GM18517 (cell line): ENCODE measurements around the gene MAP2K3.
"Not testable (repeated sequence)": the region's sequence is repeated elsewhere in the genome, so short reads cannot be mapped to it uniquely, and the experiment has no call there.

Experiments used
- ATAC-seq: cut with Tn5 transposase; IDR thresholded peaks from one replicate; pipeline ENCODE4 v1.9.1; 2021; ENCODE audit warnings: mild to moderate bottlenecking, moderate library complexity; ENCODE audit not compliant: unreplicated experiment

The MAP2K3 gene

DNA sequence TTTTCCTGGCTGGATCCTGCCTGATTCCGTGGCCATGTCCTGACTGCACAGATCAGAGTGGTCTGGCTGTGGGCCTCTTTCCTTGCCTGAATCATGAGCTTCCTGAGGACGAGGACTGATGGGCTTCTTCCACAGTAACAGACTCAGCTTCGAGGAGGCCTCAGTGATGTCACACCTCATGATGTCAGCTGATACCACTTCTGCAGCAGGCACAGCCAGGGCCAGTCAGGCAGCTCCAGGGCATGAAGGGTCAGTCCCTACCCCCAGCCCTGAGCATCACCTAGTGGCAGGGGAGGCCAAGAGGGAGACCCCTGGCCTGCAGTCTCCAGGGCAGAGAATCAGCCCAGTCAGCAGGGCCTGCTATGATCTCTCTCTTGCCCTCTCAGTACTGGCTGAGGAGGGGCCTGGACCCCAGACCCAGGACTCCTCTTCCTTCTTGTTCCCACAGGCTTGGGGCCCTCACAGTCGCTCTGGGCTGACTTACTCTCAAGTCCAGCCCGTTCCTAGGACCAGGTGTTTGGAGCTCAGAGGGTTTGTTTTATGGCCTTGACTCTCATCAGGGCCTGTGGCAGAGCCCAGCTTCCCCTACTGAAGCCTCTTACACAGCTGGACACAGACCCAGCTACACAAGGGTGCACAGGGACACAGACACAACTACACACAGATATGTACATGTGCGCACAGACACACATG, 65.0 kb downstream of the MAP2K3 start:
- not testable (repeated sequence) for ATAC-seq

DNA sequence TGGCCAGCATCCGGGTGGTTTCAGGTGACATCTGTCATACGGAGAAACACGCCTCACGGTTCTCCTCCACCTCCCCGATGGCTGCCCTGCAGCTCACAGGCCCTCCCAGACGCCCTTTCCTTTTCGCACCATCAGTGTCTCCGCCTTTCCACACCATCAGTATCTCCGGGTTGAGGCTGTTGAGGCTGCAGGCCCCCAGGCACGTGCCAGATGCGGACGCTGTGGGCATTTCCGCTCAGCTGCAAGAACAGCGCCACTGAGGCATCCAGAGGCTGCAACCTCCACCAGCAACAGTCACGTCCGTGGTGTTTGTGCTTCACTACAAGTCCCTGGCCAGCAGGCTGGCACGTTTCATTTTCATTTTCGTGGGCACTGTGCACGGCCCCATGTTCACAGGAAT, 66.0 kb downstream of the MAP2K3 start:
- ATAC-seq = not testable (repeated sequence)

DNA sequence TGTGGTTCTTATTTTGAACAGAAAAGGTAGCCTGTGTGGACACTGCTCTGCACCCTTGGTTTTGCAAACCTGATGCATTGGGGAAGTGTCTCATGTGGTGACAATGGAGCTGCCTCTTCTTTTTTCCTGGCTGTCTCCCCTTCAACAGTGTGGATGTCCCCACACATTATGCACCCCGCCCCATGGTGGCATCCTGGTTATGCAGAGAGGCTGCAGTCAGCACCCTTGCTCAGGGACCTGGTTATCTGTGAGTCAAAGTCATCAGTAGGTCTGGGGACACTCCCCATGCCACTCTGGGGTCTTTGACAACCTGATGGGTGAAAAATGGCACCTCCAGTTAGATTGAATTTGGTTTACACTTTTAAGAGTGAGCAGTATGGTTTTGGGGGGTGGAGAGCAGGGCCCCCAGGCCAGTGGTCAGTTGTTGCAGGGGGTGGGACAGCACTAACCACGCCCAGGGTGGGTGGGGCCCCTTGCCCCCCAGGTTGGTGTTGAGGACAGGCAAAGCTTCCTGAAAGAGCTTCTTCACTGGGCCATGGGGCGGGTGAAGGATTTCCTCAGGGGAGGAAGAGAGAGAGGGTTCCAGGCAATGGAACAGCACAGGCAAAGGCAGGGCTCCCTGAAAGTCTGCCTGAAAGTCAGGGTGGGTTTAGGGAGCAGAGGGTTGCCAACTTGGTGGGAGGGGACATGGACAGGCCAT, 67.0 kb downstream of the MAP2K3 start:
- no peak for ATAC-seq

DNA sequence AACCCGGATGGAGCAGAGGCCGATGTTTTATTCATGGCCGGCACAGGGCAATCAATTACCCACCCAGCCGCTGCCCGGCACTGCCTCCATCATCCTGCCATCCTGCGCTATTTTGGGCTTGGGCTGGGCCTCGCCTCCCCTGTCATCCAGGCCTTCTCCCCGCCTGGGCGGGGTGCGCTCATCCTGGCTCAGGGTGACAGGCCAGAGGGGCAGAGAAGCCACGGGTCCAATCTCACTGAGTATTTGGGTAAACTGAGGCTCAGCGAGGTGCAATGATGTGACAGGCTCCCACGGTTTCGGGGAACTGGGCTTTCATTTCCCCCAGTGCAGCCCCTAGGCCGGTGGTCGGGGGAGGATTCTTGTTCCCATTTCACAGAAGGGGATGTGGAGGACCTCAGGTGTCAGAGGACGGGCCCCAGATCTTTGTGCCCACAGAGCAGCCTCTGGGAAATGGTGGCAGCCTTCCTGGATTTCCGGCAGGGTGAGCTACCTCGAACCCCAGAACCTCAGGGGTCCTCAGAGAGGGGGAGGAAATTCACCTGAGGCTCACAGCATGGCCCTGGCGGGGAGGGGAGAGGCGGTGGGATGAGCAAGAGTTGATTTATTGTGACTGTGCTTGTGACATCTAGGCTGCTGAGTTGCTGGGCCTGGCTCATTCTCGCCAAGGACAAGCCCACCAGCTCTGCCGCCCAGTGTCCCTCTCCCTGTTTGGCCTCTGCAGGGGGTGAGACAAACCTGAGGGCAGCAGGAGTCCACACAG, 67.9 kb downstream of the MAP2K3 start:
- ATAC-seq = no peak

DNA sequence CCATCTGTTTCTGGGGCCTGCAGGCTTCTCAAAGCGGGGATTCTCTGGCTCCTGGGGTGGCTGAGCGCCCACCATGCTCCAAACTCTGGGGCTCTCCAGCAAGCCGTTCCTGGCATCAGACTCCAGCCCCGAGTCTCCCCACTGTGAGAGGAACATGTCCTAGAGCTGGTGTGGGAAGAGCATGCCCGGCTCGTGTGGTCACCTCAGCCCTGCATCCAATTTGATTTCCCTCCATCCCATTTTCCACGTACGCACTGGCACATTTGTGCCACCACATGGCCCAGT, 68.4 kb downstream of the MAP2K3 start:
- no peak for ATAC-seq

DNA sequence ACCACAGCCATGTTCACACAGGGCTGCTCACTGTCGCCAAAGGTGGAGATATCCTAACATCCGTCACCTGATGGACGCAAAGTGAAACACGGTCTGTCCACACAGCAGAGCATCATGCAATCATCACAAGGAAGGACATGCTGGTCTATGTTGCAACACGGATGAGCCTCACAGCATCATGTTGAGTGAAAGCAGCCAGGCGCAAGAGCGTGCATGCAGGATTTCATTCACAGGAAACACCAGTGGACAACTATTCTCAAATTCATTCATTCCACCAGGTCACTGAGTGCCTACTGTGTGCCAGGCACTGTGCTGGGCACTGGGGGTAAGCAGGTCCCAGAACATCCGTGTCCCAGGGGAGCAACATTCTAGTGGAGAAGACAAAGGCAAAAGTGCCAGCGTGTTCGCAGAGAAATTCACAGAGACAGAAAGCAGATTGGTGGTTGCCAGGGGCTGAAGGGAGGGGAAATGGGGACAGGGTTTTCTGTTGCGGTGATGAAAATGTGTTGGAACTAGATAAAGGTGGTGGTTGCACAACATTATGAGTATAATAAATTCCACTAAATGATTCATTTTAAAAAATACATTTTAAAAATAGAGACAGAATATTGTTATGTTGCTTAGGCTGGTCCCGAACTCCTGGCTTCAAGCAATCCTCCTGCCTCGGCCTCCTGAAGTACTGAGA, 69.0 kb downstream of the MAP2K3 start:
- ATAC-seq = no peak

DNA sequence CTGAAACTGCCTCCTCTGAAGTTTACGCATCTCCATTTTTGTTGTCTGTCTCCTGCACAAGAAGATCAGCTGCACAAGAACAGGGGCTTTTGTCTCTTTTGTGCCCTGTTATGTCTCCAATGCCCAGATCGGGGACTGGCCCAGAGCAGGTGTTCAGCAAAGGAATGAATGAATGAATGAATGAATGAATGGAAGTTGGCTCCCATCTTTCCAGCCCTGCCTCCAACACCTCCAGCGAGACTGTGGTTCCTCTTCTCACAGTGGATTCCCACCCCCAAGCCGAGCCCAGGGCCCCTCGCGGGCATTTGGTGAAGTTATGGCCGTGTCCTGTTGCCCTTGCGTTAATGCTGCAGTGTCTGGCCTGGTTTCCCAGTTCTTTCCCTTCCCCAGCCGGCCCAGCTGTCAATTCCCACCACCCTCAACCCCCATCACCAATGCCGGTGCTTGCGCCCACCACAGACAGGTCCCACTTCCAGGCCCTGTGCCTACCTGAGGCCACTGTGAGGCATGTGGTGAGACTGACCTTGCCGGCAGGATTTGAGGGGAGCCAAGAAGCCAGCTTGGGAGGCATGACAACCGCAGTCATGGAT, 70.4 kb downstream of the MAP2K3 start:
- ATAC-seq = no peak

DNA sequence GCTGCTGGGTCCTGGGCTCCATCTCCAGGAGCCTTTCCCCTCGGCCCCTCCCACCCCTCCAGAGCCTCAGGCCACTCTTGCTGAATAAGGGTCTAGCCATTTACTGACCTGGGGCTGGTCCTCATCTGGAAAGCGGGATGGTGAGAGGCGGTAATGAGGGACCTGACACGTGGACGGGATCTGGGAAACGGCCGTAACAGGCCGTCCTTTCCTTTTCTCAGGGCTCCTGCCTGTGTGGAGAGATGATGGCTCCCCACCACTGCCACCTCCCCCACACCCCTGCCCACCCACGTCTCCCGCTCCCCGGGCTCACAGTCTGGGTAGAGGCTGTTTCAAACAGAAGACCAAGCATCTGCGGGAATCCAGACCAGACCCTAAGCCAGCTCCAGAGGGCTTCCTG, 71.1 kb downstream of the MAP2K3 start:
- ATAC-seq = no peak

DNA sequence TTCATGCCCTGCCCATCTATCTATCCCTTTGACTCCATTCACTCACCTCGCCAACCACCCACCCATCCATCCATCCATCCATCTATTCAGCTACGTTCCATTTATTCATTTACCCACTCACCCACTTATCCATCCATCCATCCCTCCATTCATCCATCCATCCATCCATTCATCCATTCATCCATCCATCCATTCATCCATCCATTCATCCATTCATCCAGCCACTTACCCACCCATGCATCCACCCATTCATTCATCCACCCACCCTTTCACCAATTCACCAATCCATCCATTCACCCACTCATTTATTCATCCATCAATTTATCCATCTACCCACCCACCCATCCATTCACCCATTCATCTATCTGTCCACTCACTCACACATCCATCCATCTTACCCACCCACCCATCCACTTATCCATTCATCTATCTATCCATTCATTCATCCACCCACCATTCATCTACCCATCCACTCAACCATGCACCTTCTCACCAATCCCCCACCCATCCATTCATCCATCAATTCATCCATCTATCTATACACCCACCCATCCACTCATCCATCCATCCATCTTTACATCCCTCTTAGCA, 72.1 kb downstream of the MAP2K3 start:
- ATAC-seq = no peak

DNA sequence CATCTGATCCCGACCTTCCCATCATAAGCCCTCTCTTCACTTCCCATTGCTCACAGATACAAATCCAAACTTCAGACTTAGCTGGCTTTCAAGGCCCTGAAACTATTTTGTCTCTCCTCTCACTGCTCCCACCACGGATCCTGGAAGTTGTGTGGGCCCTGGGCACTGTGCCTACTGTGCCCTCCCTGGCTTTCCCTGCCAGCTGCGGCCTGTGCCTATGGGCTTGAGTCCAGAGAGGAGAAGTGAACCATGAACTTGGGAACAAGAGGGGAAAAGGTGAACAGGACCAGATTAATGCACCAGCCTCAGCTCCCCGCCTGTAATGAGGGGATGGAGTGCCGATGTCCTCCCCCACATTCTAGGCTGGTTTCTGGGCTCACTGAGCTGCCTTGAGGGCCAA, 72.8 kb downstream of the MAP2K3 start:
- no peak for ATAC-seq

DNA sequence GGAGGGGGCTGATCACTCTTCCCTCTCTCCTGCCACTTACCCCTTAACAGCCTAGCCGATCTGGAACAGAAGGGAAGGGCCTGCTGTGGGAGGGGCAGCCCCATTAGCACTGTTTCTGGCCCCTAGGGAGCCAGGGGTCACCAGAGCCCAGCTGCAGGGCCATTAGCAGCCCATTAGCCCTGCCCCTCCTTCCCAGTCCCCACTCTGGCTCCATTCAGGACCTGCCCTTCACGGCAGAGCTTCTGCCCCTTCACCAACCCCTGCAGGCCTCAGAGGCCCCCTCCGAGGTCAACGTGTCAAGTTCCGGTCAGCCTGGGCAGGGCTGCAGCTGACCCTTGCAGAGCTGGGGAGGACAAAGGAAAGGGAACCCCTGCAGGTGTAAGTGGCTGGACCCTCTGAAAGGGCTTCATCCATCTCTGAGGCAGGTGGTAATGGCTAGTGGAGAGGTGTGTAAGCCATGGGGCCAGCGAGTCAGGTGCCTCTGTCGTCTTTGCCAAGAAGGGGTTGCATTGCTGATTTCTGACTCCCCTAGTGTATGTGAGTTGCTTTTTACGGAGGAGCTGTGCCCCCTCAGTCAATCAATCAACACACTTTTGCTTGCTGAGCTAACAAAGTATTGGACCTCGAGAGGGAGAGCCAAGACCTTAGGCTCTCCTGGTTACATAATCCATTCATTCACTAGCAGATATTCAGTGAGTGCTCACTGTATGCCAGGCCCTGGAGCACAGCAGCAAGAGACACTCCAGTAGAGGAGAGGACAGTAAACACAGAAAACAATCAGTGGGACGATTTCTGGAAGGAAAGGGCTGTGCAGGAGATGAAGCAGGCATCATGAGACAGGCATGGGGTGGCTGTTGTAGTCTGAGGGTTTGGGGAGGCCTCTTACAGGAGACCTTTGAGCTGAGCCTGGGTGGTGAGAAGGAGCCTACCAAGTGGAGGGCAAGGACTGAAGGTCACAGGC, 73.5 kb downstream of the MAP2K3 start:
- ATAC-seq = no peak

DNA sequence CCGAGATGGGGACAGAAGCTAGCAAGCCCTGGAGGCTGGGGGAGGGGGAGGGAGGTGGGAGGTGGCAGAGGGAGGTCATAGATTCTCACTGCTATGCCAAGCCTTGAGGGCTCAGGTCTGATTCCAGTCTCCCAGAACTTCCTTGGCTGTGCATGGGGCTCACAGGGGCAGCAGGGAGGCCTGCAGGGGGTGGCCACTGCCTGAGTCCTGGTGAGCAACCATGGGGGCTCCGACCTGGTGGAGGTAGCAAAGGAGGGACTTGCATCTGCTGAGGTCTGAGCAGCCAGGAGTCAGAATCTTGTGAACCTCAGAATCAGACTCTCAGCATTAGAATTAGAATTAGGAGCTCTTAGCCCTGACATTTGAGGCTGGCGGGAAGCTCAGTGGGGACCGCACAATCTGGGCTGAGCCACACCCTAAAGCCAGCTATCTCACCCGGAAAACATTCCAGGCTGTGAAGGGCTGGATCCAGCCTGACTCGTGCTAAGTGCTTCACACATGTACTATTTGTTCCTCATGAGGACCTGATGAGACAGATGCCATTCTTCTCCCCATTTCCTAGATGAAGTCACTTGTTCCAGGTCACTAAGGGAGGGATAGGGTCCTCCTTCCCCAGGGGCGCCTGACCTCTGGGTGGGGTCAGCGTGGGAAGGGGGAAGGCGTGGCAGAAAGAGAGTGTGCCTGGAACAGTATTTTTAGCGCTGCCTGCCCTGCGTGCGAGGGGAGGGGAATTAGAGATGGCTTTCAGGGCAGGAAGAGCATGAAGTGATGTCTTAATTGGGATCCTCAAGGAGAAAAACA, 74.4 kb downstream of the MAP2K3 start:
- no peak for ATAC-seq

DNA sequence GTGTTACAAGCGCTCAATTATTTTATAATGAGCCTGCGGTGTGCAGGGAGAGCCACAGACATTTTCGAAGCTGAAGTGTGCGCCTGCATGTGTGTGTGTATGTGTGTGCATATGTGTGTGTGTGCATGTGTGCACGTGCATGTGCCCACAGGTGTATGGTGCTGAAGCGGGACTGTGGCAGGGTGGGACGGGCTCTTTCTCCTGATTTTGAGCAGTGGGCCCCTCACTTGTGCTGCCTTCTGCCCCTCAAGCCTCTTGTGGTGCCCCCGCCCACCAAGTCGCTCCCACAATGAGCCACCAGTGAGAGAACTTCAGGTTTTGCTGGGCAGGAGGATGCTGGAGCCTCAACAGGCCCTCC, 75.0 kb downstream of the MAP2K3 start:
- ATAC-seq = no peak

DNA sequence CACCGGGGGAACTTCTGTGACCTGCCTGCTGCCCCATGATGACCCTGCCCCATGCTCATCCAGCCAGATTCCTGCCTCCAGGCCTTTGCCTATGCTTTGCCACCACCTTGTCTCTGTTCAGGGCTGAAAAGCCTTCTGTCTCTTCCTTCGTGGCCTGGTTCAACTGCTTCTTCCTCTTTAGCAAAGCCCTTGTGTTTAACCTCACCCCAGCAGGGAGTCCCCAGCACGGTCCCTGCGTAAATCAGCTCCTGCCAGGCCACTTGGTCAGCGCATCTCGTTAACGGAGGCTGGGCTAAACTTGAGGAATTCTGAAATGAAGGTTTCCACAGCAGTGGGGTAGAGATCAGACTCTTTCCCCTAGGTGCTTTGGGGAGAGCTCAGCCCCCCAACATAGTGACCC, 75.5 kb downstream of the MAP2K3 start:
- ATAC-seq = no peak

DNA sequence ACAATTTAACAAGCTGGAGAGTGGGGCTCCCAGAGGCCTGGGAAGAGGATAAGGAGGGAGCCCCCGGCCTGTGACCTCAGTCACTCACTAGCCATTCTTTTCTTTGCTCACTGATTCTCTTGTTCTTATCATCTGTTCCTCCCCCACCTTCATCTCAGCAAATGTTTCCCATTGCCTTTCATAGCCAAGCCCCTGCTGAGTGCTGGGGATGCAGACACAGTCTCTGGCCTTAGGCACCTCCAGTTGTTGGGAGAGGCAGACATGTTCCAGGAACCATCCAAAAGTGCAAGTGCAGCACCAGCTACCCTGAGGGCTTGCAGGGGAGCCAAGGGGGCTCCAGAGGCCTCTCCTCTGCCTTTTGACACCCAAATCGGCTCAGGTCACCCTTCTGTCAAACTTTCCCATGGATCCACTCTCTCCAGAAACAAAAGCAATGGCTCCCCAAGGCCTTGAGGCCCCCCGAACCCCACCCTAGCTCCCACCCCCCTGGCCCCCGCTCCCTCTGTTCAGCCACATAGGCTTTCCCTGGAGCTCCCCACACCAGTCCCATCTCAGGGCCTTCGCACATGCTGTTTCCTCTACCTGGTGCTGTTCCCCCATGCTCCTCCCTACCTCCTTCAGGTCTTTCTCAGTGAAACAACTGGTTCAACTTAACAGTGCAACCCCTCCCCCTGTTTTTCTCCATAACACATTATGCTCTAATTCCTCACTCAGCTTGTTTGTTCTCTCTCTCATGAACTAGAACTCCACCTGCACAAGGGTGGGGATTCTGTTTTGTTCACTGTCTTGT, 76.7 kb downstream of the MAP2K3 start:
- no peak for ATAC-seq

DNA sequence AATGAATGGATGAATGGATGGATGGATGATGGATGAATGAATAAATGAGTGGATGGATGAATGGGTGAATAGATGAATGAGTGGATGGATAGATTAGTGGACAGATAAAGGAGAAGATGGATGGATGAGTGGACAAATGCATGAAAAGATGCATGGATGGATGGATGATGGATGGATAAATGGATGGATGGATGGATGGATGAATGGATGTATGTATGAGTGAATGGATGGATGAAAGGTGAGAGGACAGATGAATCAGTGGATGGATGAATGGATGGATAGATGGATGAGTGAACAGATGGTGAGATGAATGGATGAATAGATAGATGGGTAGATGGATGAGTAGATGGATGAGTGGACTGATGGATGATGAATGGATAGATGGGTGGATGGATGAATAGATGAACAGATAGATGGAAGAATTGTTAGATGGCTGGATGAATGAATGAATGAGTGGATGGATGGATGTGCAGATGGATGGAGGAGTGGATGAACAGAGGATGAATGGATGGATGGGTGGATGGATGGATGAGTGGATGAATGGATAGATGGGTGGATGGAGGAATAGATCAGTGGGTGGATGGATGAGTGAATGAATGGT, 77.9 kb downstream of the MAP2K3 start:
- ATAC-seq = no peak

DNA sequence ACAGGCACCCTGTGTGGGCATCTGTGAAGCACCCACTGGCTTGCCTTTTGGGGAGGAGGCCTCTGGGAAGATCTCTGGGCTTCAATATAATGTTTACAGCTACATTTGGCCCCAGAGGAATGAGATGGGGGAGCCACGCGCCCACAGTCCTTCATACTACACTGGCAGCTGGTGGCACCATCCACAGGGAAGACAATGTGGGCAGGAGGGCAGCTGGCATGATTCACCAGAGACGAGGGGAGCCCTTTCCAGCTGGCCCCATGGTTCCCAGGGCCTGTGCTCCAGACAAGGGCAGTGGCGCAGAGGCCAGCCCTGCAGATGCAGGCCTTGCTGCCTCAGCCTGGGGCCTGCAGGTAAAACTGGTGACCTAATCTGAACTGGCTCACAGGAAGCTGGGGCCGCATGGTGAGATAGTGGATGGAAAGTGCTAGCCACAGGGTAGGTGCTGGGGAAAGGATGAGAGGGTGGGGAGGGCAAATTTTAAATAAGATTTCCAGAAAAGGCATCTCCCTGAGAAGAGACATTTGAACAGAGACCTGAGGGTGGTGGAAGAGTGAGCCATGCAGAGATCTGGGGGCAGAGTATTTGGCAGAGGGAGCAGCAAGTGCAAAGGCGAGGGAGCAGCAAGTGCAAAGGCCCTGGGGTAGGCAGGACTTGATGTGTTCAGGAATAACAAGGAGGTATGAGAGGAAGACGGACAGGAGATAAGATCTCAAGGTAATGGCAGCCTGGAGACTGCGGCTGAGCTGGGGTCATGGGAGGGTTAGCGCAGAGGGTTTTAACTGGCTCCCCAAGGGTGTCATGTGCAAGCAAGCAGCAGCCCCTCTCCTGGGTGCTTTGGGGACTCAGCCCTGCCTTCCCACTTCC, 79.5 kb downstream of the MAP2K3 start:
- no peak for ATAC-seq
